Activated CD4-positive, alpha-beta T cell treated with anti-CD3 and anti-CD28 coated beads for 48 hours (primary cell): ENCODE results near the gene NAALADL1.

ENCODE experiments used
- DNase-seq: peaks from one replicate; pipeline ENCODE4 v3.0.0-alpha.2; 2020

Gene NAALADL1

GRCh38 chr11:65083134-65083833 is 24.9 kb upstream of the NAALADL1 start:
- no peak for DNase-seq

GRCh38 chr11:65078786-65079342 is 20.5 kb upstream of the NAALADL1 start:
- no peak for DNase-seq

- DNase-seq: peak; percentile 78
Measured at GRCh38 chr11:65078151-65078550, 19.8 kb upstream of the NAALADL1 start.

GRCh38 chr11:65077451-65077850 is 19.1 kb upstream of the NAALADL1 start:
- no peak for DNase-seq

GRCh38 chr11:65072631-65072966 is 14.2 kb upstream of the NAALADL1 start:
- no peak for DNase-seq

GRCh38 chr11:65071907-65072630 is 13.7 kb upstream of the NAALADL1 start:
- no peak for DNase-seq

GRCh38 chr11:65069217-65069616 is 10.9 kb upstream of the NAALADL1 start:
- no peak for DNase-seq

- DNase-seq: no peak
Measured at GRCh38 chr11:65067446-65067845, 9.1 kb upstream of the NAALADL1 start.

- DNase-seq: no peak
Measured at GRCh38 chr11:65066805-65067291, 8.5 kb upstream of the NAALADL1 start.

GRCh38 chr11:65066315-65066714 is 8.0 kb upstream of the NAALADL1 start:
- DNase-seq: no peak

GRCh38 chr11:65065851-65066250 is 7.5 kb upstream of the NAALADL1 start:
- no peak for DNase-seq

- no peak for DNase-seq
Measured at GRCh38 chr11:65064847-65065240, 6.5 kb upstream of the NAALADL1 start.

GRCh38 chr11:65063532-65063931 is 5.2 kb upstream of the NAALADL1 start:
- DNase-seq: peak; percentile 21

GRCh38 chr11:65060913-65061408 is 2.6 kb upstream of the NAALADL1 start:
- DNase-seq: no peak

GRCh38 chr11:65059959-65060824 is 1.8 kb upstream of the NAALADL1 start:
- DNase-seq: no peak

- DNase-seq: no peak
Measured at GRCh38 chr11:65059523-65059922, 1.2 kb upstream of the NAALADL1 start.

- no peak for DNase-seq
Measured at GRCh38 chr11:65058012-65058411, 341 bp downstream of the NAALADL1 start.

- no peak for DNase-seq
Measured at GRCh38 chr11:65057526-65057925, 827 bp downstream of the NAALADL1 start.

GRCh38 chr11:65056999-65057398 is 1.4 kb downstream of the NAALADL1 start:
- DNase-seq: no peak

- no peak for DNase-seq
Measured at GRCh38 chr11:65055538-65055937, 2.8 kb downstream of the NAALADL1 start.

- no peak for DNase-seq
Measured at GRCh38 chr11:65053827-65054508, 4.4 kb downstream of the NAALADL1 start.

- DNase-seq: no peak
Measured at GRCh38 chr11:65051398-65051858, 6.9 kb downstream of the NAALADL1 start.
